ENCODE results near the gene SNAI3.

Gene SNAI3

DNA sequence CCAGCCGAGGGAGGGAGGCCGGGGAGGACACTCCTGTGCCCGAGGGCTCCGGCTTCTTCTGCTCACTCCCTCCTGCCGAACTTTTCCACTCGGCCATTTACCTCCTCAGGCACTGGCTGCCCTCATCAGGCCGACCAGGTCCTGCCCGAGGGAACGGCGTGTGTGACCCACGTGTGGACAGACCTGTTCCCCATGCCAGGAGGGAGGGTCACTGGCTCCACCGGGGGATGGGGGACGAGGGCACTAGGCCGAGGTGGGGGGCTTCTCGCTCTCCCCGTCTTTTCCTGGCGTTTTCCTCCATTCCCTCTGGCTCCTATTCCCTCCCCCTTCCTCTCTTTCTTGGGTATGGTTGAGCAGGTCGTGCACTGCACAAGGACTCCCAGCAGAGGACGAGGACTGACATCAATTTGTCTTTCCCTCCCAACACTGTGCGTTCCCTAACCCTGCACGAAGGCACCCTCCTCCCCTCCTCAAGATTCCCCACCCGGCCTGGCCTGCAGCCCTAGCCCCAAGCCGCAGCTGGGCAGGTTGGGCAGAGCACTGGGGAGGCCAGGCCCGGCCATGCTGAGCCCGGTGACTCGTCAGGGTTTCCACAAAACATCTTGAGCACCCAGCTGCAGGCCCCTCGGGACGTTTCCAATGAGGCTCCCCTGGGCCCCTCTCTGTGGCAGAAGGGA is 51.2 kb downstream of the SNAI3 start:
- DNase-seq (ENCODE audit: low read depth in 2 of 2) = no peak

DNA sequence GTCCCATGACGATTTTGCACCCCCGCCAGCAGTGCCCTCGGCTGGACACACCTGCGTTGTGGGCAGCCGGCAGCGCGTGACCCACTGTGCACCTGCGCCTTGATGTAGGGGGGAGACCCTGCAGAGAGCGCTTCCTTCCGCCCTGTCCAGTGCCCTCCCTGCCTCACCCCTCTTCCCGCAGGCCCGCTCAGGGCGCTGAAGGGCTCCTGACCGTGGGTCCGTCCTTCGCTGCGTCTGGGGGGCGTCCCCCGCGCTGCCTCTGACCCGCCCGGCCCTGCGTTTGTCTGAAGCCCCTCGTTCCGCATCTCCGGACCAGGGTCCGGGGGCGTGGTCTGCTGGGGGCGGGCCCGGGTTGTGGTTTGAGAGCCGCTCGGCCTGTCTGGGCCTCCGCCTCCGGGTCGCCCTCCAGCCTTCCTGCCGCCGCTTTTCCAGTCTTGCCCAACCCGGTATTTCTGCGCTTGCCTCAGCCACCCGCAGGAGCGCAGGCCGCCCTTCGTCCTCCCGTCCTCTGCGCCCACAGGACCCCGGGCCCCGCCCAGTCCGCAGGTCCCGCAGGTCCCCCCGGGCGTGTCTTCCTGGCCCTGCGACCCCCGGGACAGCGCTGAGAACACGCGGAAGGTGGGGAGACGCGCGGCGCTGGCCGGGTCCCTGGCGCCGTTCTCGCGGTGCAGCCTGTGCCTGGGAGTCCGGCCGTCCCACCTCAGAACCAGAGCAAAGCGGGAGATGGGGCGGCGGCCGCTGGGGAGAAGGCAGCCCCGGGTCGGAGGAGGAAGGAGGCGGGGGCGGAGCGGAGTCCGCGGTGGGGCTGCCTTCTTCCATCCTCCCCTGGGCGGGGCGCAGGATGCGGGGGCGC is 51.9 kb downstream of the SNAI3 start:
- no peak for DNase-seq (ENCODE audit: low read depth in 2 of 2)

DNA sequence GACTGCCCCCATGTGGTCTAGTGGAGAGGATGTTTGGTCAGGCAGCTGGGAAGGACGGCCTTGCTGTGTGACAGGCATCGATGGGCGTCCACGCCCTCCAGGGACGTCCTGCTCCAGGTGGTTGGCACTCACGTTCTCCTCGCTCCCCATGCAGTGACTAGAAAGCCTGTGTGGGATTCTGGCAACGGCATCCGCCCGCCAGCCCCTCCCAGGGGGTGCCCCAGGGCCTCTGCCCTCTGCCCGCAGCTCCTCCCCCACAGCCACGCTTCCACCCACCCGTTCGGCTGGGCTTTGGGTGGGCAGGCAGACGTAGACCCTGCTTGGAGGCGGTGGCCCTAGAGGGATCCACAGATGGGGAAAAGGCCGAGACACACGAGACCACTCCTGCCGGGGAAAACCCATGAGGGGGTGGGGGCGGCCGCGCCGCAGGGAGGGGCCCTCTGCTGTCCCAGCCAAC is 52.6 kb downstream of the SNAI3 start:
- peak in 1 of 2 donors; percentile 26 for DNase-seq (ENCODE audit: low read depth in 2 of 2)

DNA sequence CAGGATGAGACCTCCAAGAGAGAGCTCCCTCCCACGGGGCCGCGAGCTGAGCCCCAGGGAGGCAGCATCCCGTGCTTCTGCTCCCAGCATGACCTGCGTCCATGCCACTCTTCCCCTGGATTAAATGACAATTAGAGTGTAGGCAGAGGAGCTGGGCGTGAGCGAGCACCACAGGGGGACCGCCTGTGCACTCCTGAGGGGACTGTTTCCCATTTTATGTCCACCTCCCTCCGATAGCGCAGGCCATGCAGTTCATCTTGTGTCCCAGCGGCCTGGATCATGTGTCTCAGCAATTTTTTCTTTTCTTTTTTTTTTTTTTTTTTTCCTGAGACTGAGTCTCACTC is 53.7 kb downstream of the SNAI3 start:
- no peak for DNase-seq (ENCODE audit: low read depth in 2 of 2)

DNA sequence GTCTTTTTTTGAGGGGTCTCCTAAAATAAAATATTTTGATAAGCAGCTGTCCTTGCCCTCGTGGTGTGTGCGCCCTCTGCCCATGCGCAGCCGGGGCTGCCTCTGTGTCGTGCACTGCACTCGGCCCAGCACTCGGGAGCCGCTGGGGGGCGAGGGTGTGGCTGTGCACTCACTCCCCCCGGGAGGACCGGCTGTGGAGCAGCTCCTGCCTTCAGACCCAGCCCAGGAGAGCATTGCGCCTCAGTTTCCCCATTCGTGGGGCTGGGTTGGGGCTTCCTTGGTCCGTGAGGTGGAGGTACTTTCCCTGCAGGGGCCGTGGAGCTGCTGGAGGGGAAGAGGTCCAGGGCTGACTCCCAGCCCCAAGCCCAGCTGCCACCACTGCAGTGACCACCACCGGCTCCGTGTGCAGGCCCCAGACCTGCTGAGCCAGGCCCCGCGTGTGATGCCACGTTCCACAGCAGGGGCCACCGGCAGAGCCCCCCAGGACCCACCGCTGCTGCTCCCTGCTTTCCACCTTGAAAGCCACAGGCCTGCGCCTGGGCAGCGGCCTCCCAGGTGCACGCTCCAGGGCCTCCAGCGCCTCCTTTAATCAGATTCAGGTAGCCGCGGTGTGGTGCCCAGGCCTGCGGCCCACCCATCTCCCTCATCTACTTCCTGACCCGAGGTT is 54.3 kb downstream of the SNAI3 start:
- no peak for DNase-seq (ENCODE audit: low read depth in 2 of 2)

DNA sequence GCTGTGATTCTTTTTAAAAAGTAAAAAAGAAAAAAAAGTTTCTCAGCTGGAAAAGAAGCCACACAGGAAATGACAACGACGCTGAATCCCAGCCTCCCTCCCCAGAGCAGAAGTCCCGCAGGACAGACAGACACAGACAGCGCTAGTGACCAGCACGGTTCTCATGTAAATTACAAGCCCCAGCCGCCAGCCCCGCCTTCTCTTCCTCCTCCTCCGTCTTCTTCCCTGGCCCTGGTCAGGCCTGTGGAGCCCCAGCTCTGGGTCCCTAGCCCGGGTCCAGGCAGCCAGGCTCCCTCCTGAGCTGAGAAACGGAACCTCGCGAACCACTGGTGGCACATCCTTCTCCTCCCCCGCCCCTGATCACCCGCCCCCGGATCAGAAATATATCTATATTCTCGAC is 54.9 kb downstream of the SNAI3 start:
- no peak for DNase-seq (ENCODE audit: low read depth in 2 of 2)

DNA sequence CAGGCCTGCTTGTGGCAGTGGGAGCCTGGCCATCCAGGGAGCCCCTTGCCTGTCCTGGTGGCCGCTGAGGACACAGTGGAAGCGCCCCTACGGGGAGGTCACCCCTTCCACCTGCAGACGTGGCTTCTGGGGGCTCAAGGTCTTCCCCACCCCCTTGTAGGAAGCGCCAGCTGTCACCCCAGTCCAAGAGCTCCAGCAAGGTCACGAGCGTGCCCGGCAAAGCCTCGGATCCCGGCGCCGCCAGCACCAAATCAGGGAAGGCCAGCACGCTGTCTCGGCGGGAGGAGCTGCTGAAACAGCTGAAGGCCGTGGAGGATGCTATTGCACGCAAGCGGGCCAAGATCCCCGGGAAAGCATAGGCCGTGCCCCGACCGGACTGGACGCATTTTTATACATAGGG is 55.4 kb downstream of the SNAI3 start:
- DNase-seq (ENCODE audit: low read depth in 2 of 2) = no peak

DNA sequence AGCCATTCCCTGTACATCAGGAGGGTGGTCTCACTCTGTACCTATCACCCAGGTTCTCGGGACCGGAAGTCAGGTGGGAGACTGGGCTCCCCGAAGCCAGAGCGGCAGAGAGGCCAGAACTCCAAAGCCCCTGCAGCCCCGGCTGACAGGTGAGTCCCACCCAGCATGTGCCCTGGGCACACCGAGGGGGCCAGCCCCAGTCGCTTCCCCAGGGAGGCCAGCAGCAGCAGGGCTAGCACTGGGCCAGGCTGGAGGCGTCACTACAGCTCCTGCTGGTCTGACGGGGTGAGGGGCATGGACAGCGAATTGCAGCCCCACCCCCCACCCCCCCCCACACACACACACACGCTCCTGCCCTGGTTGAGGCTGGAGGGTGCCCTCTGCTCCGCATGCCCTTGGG is 55.9 kb downstream of the SNAI3 start:
- no peak for DNase-seq (ENCODE audit: low read depth in 2 of 2)

DNA sequence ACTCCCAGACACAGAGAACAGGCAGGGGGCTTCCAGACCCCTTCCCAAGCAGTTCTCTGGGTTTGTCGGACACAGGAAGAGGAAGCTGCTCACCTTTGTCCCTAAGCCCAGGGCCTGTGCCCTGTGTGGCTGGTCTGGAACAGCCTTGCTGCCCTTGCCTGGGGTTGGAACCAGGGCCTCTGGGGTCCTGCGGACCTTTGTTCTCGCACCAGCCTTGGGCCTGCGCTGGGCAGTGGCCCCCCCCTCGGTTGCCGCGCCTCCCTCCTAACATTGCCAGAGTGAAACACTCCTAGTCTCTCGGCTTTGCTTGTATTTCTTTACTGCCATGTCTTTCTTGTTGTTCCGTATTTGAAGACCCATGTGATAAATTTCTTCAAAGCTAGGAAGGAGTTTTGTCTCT is 56.5 kb downstream of the SNAI3 start:
- no peak for DNase-seq (ENCODE audit: low read depth in 2 of 2)

DNA sequence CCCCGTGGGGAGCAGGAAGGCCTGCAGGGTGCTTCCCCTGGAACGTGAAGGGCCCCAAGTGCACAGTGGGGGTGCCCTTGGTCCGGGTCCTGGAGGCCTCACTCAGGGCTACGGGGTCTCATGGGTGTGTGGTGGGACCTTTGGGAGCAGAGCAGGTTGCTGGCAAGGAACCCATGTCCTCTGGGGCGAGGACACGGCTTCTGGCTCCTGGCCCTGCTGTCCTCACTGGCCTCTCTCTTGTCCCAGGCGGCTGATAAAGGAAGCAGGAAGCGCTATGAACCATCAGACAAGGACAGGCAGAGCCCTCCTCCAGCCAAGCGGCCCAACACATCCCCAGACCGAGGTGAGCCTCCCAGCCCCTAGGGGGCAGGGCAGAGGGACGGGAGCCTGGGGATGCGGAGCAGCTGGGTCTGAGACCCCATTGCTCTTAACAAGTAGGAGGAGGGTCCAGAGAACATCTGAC is 57.8 kb downstream of the SNAI3 start:
- DNase-seq (ENCODE audit: low read depth in 2 of 2) = no peak

Measured in activated CD4-positive, alpha-beta T cell treated with anti-CD3 and anti-CD28 coated beads for 24 hours (primary cell).